ENCODE measurements around the gene CHST7.

CHST7 gene

DNA sequence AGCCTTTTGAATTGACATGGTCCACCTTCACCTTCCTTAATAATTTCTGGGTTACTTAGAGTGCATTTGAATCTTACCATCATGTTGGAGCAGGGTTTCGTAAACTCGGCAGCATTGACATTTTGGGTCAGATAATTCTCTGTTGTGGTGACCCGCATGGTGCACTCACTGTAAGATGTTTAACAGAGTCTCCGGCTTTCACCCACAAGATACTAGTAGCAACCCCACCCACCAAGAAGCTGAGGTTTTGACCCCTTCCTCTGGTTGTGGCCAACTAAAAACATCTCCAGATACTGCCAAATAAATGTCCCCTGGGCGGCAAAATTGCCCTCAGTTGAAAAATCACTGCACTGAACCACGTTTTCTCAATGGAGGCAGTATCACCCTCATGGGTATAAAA, 62.7 kb downstream of the CHST7 start:
- DNase-seq (ENCODE audit: low spot score): no peak
- TF ChIP-seq, protein P1, sequence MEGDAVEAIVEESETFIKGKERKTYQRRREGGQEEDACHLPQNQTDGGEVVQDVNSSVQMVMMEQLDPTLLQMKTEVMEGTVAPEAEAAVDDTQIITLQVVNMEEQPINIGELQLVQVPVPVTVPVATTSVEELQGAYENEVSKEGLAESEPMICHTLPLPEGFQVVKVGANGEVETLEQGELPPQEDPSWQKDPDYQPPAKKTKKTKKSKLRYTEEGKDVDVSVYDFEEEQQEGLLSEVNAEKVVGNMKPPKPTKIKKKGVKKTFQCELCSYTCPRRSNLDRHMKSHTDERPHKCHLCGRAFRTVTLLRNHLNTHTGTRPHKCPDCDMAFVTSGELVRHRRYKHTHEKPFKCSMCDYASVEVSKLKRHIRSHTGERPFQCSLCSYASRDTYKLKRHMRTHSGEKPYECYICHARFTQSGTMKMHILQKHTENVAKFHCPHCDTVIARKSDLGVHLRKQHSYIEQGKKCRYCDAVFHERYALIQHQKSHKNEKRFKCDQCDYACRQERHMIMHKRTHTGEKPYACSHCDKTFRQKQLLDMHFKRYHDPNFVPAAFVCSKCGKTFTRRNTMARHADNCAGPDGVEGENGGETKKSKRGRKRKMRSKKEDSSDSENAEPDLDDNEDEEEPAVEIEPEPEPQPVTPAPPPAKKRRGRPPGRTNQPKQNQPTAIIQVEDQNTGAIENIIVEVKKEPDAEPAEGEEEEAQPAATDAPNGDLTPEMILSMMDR (IDR thresholded peaks at IDR 0.05; ENCODE audit: extremely low read depth, insufficient read depth, missing control alignments): no peak
- in situ Hi-C loops (cut with MboI; ENCODE audit: low pct_unique_long_range_greater_than_20kb, low sequenced_read_pairs, unreplicated experiment): loop anchor here (10.0 kb wide), 1 partner anchor 81 kb away; no protein-coding TSS in a partner anchor

DNA sequence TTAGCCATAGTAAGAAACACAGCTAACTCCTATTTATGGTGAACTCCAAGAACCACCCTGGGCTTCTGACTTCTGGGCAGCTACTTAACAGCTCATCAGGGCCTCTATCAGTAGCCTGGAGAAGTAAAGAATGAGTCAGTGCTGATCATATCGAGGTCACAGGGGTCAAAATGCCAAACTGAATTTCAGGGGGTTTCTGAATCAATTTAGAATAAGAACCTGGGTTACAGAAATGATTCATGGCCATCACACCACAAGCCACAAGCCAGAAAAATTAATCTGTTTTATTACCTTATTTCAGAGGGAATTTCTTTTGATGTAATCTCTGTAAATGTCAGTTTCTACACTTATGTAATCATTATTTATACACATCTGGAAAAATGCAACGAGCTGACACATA, 64.4 kb downstream of the CHST7 start:
- DNase-seq (ENCODE audit: low spot score): peak; percentile 38
- TF ChIP-seq, protein P1 (IDR thresholded peaks at IDR 0.05; ENCODE audit: extremely low read depth, insufficient read depth, missing control alignments): no peak
- in situ Hi-C loops (cut with MboI; ENCODE audit: low pct_unique_long_range_greater_than_20kb, low sequenced_read_pairs, unreplicated experiment): loop anchor here (10.0 kb wide), 1 partner anchor 83 kb away; no protein-coding TSS in a partner anchor

DNA sequence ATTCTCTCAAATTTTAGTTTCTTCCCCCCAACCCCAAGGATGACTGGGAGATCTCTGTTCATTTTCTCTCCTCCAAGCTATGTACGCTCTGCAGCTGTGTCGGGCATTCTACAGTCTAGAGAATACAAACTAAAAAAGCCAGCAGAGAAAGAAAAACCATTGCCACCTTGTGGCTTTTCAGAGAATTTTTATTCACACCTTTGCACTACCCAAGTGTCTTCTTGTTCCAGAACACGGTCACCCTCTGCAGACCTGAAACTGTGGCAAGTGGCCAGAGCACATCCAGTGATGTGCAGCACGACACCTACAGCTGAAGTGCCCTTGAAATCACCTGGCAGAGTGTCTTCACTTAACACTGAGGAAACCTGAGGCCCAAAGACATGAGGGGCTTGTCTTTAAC, 68.6 kb downstream of the CHST7 start:
- in situ Hi-C loops (cut with MboI; ENCODE audit: low pct_unique_long_range_greater_than_20kb, low sequenced_read_pairs, unreplicated experiment): no loop called here
- DNase-seq (ENCODE audit: low spot score): no peak
- TF ChIP-seq, protein P1 (IDR thresholded peaks at IDR 0.05; ENCODE audit: extremely low read depth, insufficient read depth, missing control alignments): peak; percentile 37

DNA sequence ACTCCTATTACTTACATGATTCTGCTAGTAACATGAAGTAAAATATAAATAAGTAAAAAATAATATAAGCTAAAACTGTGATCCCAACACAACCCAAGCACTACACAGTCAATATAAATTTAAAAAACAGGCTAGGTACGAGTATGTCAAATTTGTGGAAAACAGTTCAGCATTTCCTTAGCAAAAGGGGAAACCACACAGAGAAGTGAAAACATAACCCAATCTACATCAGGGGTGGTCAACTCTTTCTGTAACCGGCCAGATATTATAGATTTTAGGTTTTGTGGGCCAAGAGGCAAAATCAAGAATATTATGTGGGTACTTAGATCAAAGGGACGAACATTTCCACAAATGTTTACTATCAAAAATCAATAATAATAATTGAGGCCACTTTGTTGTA, 70.1 kb downstream of the CHST7 start:
- TF ChIP-seq, protein P1 (IDR thresholded peaks at IDR 0.05; ENCODE audit: extremely low read depth, insufficient read depth, missing control alignments): no peak
- no peak for DNase-seq (ENCODE audit: low spot score)
- in situ Hi-C loops (cut with MboI; ENCODE audit: low pct_unique_long_range_greater_than_20kb, low sequenced_read_pairs, unreplicated experiment): no loop called here

DNA sequence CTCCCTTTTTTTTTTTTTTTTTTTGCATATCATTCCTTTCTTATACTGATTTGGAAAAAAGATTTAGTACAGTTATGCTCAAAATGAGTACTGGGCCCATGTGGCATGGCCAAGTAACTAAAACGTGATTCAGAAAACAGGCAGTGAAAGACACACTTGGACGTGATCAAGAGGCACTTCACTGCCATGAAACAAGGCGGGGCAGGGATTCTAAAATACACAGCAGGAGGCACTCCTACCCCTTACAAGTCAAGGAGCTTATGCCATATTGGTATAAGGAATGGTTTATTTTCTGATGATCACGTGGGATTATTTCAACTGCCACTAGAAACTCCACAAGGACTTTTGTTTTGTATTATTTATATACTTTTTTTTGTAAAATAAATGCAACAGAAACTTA, 72.0 kb downstream of the CHST7 start:
- DNase-seq (ENCODE audit: low spot score): no peak
- TF ChIP-seq, protein P1 (IDR thresholded peaks at IDR 0.05; ENCODE audit: extremely low read depth, insufficient read depth, missing control alignments): no peak
- in situ Hi-C loops (cut with MboI; ENCODE audit: low pct_unique_long_range_greater_than_20kb, low sequenced_read_pairs, unreplicated experiment): no loop called here

DNA sequence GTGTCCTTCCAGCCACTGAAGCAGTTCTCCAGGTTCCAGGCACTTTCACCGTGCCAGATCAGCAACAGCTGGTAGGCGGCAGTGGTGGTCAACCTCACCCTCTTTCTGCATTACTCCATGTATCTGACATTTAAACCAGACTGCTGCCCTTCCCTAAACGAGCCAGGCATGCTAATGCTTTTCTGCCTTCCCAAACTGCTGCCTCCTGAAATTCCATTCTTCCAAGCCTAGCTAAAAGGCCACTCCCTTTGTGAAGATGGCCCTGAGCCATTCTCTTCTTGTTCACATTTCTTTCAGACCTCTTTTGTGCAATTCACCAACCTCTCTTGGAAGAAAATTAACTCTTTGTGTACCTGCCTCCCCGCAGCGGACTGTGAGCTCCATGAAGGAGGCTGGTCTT, 73.7 kb downstream of the CHST7 start:
- in situ Hi-C loops (cut with MboI; ENCODE audit: low pct_unique_long_range_greater_than_20kb, low sequenced_read_pairs, unreplicated experiment): no loop called here
- no peak for DNase-seq (ENCODE audit: low spot score)
- TF ChIP-seq, protein P1 (IDR thresholded peaks at IDR 0.05; ENCODE audit: extremely low read depth, insufficient read depth, missing control alignments): no peak
